ENCODE results near the gene VPS35.

DNA sequence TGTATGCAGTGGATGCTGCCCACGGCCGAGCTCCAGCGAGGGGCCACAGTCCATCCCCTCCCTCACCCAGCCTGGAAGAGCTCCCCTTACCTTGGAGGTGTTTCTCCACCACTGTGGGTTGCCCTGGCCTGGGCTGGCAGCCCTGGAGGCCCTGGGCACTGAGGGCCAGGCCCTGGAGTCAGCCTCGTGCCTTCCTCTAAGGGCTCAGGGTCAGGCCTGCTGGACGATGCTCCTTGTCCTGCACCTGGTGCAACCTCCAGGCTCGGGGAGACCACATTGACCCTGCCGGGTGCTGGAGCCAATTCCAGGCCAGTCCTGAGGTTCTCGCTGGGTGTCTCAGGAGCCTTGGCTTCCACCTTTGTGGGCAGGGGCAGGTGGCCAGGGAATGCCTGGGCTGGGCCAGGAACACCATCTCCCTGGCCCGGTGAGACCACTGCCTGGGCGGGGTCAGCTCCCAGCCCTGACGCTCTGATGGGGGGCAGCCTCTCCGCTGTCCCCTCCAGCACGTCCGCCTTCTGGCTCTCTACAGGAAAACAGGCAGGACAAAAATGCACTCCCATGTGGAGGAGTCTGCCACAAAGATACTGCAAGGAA, 48.7 kb upstream of the VPS35 start:
- TF ChIP-seq, protein P1, sequence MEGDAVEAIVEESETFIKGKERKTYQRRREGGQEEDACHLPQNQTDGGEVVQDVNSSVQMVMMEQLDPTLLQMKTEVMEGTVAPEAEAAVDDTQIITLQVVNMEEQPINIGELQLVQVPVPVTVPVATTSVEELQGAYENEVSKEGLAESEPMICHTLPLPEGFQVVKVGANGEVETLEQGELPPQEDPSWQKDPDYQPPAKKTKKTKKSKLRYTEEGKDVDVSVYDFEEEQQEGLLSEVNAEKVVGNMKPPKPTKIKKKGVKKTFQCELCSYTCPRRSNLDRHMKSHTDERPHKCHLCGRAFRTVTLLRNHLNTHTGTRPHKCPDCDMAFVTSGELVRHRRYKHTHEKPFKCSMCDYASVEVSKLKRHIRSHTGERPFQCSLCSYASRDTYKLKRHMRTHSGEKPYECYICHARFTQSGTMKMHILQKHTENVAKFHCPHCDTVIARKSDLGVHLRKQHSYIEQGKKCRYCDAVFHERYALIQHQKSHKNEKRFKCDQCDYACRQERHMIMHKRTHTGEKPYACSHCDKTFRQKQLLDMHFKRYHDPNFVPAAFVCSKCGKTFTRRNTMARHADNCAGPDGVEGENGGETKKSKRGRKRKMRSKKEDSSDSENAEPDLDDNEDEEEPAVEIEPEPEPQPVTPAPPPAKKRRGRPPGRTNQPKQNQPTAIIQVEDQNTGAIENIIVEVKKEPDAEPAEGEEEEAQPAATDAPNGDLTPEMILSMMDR (IDR thresholded peaks at IDR 0.05) = no peak
- TF ChIP-seq, protein P2, sequence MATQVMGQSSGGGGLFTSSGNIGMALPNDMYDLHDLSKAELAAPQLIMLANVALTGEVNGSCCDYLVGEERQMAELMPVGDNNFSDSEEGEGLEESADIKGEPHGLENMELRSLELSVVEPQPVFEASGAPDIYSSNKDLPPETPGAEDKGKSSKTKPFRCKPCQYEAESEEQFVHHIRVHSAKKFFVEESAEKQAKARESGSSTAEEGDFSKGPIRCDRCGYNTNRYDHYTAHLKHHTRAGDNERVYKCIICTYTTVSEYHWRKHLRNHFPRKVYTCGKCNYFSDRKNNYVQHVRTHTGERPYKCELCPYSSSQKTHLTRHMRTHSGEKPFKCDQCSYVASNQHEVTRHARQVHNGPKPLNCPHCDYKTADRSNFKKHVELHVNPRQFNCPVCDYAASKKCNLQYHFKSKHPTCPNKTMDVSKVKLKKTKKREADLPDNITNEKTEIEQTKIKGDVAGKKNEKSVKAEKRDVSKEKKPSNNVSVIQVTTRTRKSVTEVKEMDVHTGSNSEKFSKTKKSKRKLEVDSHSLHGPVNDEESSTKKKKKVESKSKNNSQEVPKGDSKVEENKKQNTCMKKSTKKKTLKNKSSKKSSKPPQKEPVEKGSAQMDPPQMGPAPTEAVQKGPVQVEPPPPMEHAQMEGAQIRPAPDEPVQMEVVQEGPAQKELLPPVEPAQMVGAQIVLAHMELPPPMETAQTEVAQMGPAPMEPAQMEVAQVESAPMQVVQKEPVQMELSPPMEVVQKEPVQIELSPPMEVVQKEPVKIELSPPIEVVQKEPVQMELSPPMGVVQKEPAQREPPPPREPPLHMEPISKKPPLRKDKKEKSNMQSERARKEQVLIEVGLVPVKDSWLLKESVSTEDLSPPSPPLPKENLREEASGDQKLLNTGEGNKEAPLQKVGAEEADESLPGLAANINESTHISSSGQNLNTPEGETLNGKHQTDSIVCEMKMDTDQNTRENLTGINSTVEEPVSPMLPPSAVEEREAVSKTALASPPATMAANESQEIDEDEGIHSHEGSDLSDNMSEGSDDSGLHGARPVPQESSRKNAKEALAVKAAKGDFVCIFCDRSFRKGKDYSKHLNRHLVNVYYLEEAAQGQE (IDR thresholded peaks at IDR 0.05; ENCODE audit: insufficient read depth in 1 of 2, low read depth in 2 of 2, low read length in 1 of 2) = no peak

All from Panc1 (cell line).